Kidney (tissue), 14 donors: ENCODE measurements around the gene POLE3. TPM values are rescaled to one million over a fixed set of nuclear protein-coding genes. Genes with fewer than 3 reads are reported as not detected.

Experiments used
- DNase-seq, 5 donors: peaks; one replicate each; pipeline ENCODE4 v3.0.0-alpha.2; 2013 to 2020
- FAIRE-seq: peaks from 2 replicates; lab custom pipeline; 2012; peaks lifted over from hg19 to GRCh38; lab: Jason Lieb, UNC
- H3K27ac ChIP-seq, 2 donors: one replicate each; pipeline ENCODE4 v1.7.0; 2013; ENCODE audit warnings: low read depth in 2 of 2, low read length in 2 of 2, inconsistent platforms in 1 of 2
- H3K27me3 ChIP-seq: one replicate; pipeline ENCODE4 v1.7.1; 2013; ENCODE audit warnings: low read length, inconsistent platforms; ENCODE audit not compliant: control insufficient read depth, insufficient read depth
- H3K36me3 ChIP-seq, 3 donors: one replicate each; pipeline versions ENCODE4 v1.7.0 to v1.7.1; 2013; ENCODE audit warnings: low read length in 3 of 3, control low read depth in 1 of 3, inconsistent platforms in 1 of 3; ENCODE audit not compliant: insufficient read depth in 3 of 3, control insufficient read depth in 2 of 3
- H3K4me1 ChIP-seq, 3 donors: one replicate each; pipeline versions ENCODE4 v1.7.0 to v1.7.1; 2013; ENCODE audit warnings: low read length in 3 of 3, inconsistent platforms in 1 of 3, low read depth in 1 of 3; ENCODE audit not compliant: control insufficient read depth in 2 of 3, insufficient read depth in 2 of 3
- H3K4me3 ChIP-seq, 3 donors: one replicate each; pipeline versions ENCODE4 v1.7.0 to v1.8.1; 2013; ENCODE audit warnings: low read length in 3 of 3, control low read depth in 1 of 3, inconsistent platforms in 1 of 3
- H3K9ac ChIP-seq, 3 donors: one replicate each; pipeline versions ENCODE4 v1.7.0 to v1.7.1; 2013; ENCODE audit warnings: low read length in 3 of 3, control low read depth in 1 of 3, inconsistent platforms in 1 of 3
- H3K9me3 ChIP-seq, 3 donors: one replicate each; pipeline versions ENCODE4 v1.7.0 to v1.7.1; 2013; ENCODE audit warnings: low read length in 3 of 3, control low read depth in 1 of 3, inconsistent platforms in 1 of 3; ENCODE audit not compliant: control insufficient read depth in 2 of 3, insufficient read depth in 1 of 3
- intact Hi-C: fragments of 100-400 bp; cut with DNase I; formaldehyde crosslinking; loops from one replicate; pipeline ENCODE4 v1.11.1; 2022
- polyA plus RNA-seq: library from polyadenylated mRNA; stranded (reverse); fragments of 350-450 nt; fragmentation: Illumina TruSeq; extraction: RNeasy Lipid Tissue Mini Kit (QIAGEN cat#74804); gene quantifications from one replicate; pipeline ENCODE4 v1.2.3, GENCODE V29; 2014; ENCODE audit warnings: low read depth, low replicate concordance; ENCODE audit not compliant: insufficient read depth
- total RNA-seq: library from RNA; stranded (reverse); fragmentation: NEBNext Ultra II Directional; extraction: Animal tissue kit (Norgen Biotek cat#: 25700); gene quantifications from one replicate; pipeline ENCODE4 v1.2.1, GENCODE V29; 2021
- TF ChIP-seq, protein P1 (sequence below): IDR thresholded peaks from 3 replicates; pipeline ENCODE4 v1.5.1; 2012; ENCODE audit warnings: mild to moderate bottlenecking, moderate library complexity, borderline replicate concordance; ENCODE audit not compliant: insufficient read depth; ENCODE audit errors: extremely low read depth
- donor health status: control.
- donor health status: control.
- donor health status: control.
- donor health status: control.
- donor health status: control.
- donor health status: DM: yes; HTN: yes; CAD: no.
- donor health status: Normal renal cell carcinoma (clear cell type).

The POLE3 gene
- total and polyA plus RNA-seq, 2 donors from 2014 or later: 26.1 to 27.1 TPM

DNA sequence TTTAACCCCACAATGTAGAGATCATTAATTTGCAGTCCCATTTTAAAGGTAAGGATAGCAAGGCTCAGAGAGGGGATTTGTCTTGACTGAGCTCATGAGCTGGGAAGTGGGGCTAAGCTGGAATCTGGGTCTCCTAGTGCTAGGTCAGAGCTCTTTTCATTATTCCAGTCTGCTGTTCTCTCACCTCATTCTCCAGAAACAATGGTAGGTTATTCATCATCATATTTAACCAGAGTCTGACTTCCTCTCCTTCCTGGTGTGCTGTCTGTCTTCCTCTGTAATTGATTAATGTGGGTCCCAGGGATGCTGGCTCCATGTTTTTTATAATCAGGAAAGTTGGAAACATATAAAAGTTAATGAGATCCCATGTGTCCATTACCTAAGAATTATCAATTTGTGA is 20.7 kb upstream of the POLE3 start:
- Histone ChIP-seq H3K9me3 (no peaks in the 10 kb centered on the region), H3K36me3 (no peaks in the 10 kb centered on the region), H3K4me1 (no peaks in the 10 kb centered on the region), H3K27me3 (no peaks in the 10 kb centered on the region), H3K9ac (no peak overlapping the region), H3K27ac (no peak overlapping the region), H3K4me3 (no peak overlapping the region)
- DNase-seq (no peak), FAIRE-seq (no peak)
- TF ChIP-seq, protein P1, sequence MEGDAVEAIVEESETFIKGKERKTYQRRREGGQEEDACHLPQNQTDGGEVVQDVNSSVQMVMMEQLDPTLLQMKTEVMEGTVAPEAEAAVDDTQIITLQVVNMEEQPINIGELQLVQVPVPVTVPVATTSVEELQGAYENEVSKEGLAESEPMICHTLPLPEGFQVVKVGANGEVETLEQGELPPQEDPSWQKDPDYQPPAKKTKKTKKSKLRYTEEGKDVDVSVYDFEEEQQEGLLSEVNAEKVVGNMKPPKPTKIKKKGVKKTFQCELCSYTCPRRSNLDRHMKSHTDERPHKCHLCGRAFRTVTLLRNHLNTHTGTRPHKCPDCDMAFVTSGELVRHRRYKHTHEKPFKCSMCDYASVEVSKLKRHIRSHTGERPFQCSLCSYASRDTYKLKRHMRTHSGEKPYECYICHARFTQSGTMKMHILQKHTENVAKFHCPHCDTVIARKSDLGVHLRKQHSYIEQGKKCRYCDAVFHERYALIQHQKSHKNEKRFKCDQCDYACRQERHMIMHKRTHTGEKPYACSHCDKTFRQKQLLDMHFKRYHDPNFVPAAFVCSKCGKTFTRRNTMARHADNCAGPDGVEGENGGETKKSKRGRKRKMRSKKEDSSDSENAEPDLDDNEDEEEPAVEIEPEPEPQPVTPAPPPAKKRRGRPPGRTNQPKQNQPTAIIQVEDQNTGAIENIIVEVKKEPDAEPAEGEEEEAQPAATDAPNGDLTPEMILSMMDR: no peak
- intact Hi-C loops: no loop called here

DNA sequence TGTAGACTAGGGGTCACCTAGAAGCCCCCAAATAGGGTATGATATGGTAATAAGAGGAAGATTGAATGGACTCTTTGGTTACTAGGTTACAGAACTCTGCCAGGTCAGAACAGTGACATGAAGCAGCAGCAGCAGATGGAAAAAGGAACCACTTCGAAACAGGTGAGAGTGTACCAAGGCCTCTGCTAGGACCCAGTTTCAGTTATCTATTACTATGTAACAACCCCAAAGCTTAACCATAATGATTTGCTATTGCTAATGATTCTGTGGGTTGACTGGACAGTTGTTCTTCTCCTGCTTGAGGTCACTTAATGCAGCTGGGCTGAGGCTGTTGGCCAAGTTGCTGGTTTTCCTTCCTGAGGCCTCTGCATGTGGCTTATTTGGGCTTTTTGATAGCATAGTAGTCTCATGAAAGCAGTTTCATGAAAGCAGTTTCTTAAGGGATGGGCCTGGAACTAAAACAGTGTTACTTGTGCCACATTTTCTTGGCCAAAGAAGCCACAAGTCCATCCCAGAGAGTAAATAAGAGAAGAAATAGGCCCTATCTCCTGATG is 17.7 kb upstream of the POLE3 start:
- H3K4me1 ChIP-seq: no peaks in the 10 kb centered on the region
- H3K27ac ChIP-seq: no peak overlapping the region
- no peak for FAIRE-seq
- no peak overlapping the region for H3K9ac ChIP-seq
- H3K4me3 ChIP-seq: no peak overlapping the region
- TF ChIP-seq, protein P1: no peak
- no peak for DNase-seq
- H3K36me3 ChIP-seq: no peaks in the 10 kb centered on the region
- H3K9me3 ChIP-seq: no peaks in the 10 kb centered on the region
- no peaks in the 10 kb centered on the region for H3K27me3 ChIP-seq
- intact Hi-C loops: no loop called here

DNA sequence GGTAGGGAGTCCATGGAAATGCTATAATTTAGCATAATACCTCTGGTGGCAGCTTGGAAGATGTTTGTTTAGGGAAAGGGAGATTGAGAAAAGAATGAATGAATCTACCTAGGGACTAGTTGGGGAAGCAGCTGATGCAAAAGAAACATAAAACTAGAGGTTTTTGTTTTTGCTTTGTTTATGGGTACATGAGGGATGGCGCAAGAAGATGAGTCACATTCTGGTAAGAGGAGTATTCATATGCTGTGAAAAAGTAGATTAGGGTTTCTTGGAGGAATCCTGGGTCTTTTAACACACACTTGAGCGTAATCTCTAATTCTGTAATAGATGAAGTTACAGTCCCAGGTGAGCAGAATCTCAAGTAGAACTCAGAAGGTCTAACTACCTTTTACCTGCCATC is 17.2 kb upstream of the POLE3 start:
- no peak overlapping the region for H3K27ac ChIP-seq
- no peak overlapping the region for H3K9ac ChIP-seq
- H3K9me3 ChIP-seq: no peaks in the 10 kb centered on the region
- no peak for FAIRE-seq
- H3K4me3 ChIP-seq: no peak overlapping the region
- no peaks in the 10 kb centered on the region for H3K36me3 ChIP-seq
- H3K27me3 ChIP-seq: no peaks in the 10 kb centered on the region
- H3K4me1 ChIP-seq: no peaks in the 10 kb centered on the region
- TF ChIP-seq, protein P1: no peak
- intact Hi-C loops: no loop called here
- DNase-seq: no peak

DNA sequence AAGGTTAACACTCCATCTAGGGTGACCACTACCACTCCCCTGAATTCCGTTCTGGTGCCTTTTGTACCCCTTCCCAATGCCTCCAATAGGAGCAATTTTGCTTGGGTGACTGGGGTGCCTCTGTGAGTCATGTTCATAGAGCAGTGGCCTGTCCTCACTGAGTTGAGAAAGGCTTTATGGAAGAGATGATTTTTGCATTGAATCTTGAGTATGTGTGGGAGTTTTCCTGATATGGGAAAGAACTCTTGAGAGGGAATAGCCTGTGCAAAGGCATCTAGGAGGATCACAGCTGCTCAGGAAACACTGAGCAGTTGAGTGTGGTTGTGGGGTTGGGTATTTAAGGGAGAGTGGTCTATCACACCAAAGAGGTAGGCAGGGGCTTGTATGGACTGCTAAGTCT is 16.2 kb upstream of the POLE3 start:
- FAIRE-seq (no peak), DNase-seq (no peak)
- Histone ChIP-seq H3K9me3 (no peaks in the 10 kb centered on the region), H3K27ac (no peak overlapping the region), H3K36me3 (no peaks in the 10 kb centered on the region), H3K4me3 (no peak overlapping the region), H3K4me1 (no peaks in the 10 kb centered on the region), H3K9ac (no peak overlapping the region), H3K27me3 (no peaks in the 10 kb centered on the region)
- TF ChIP-seq, protein P1: no peak
- intact Hi-C loops: no loop called here
